K562 (cell line): ENCODE measurements around the gene ERFL. TPM values are rescaled to one million over a fixed set of nuclear protein-coding genes. Genes with fewer than 3 reads are reported as not detected.

Source experiments
- ERF ChIP-seq: fragments of 450-650 bp; formaldehyde crosslinking; IDR thresholded peaks from 2 replicates; pipeline ENCODE4 v1.4.0; 2020; ENCODE audit warnings: mild to moderate bottlenecking, mixed read lengths
- ESRRA ChIP-seq: fragments of 450-650 bp; IDR thresholded peaks from 2 replicates; pipeline ENCODE4 v1.6.1; 2014; ENCODE audit warnings: low read depth, mild to moderate bottlenecking, moderate library complexity, borderline replicate concordance
- ESRRB ChIP-seq: fragments of 250-450 bp; sonication (Bioruptor Pico); IDR thresholded peaks from 2 replicates; pipeline ENCODE4 v1.5.0; 2020; ENCODE audit warnings: mild to moderate bottlenecking, moderate library complexity, borderline replicate concordance
- KHSRP ChIP-seq: fragments of 450-650 bp; IDR thresholded peaks from 2 replicates; pipeline ENCODE4 v1.6.1; 2017
- MAZ ChIP-seq, 2 experiments: fragments of 450-650 bp in 1 of 2; sonication (generic) in 1 of 2; formaldehyde crosslinking; IDR thresholded peaks in 1 of 2; conservative IDR thresholded peaks in 1 of 2; 2 replicates each; pipeline versions ENCODE4 v1.4.0 to v1.5.0; 2020; ENCODE audit warnings: mild to moderate bottlenecking in 1 of 2, missing genetic modification reagents in 1 of 2
- PHB ChIP-seq: fragments of 250-450 bp; sonication (Bioruptor Pico); IDR thresholded peaks from 2 replicates; pipeline ENCODE4 v1.5.0; 2021
- RBM34 ChIP-seq: fragments of 200-400 bp; formaldehyde crosslinking; IDR thresholded peaks from 2 replicates; pipeline ENCODE4 v1.6.1; 2018; ENCODE audit warnings: low read length, borderline replicate concordance; ENCODE audit not compliant: insufficient read depth
- SLC30A9 ChIP-seq: fragments of 250-450 bp; sonication (Bioruptor Pico); IDR thresholded peaks from 2 replicates; pipeline ENCODE4 v1.8.0; 2022; ENCODE audit warnings: mild to moderate bottlenecking, moderate library complexity
- SMARCA5 ChIP-seq: fragments of 450-650 bp; IDR thresholded peaks from 2 replicates; pipeline ENCODE4 v1.6.1; 2016
- STAT5B ChIP-seq: fragments of 250-450 bp; sonication (Bioruptor Pico); IDR thresholded peaks from 2 replicates; pipeline ENCODE4 v1.8.0; 2021; ENCODE audit warnings: mild to moderate bottlenecking, inconsistent platforms
- TBP ChIP-seq: optimal IDR thresholded peaks from 2 replicates; pipeline ENCODE3; 2011; ENCODE audit warnings: low read depth, low read length, improper control_type of control experiment
- TFAM ChIP-seq: fragments of 250-450 bp; sonication (Bioruptor Pico); conservative IDR thresholded peaks from 2 replicates; pipeline ENCODE4 v1.5.0; 2021; ENCODE audit warnings: mild to moderate bottlenecking, moderate library complexity
- TRIM28 ChIP-seq: fragments of 450-650 bp; IDR thresholded peaks from 2 replicates; pipeline ENCODE4 v1.6.1; 2017
- ZKSCAN3 ChIP-seq: fragments of 250-450 bp; sonication (Bioruptor Pico); IDR thresholded peaks from 2 replicates; pipeline ENCODE4 v1.4.0; 2020
- ZNF324 ChIP-seq: fragments of 250-450 bp; sonication (Bioruptor Pico); IDR thresholded peaks from 2 replicates; pipeline ENCODE4 v1.4.0; 2020; ENCODE audit warnings: mild to moderate bottlenecking
- ZNF778 ChIP-seq: fragments of 450-650 bp; formaldehyde crosslinking; IDR thresholded peaks from 2 replicates; pipeline ENCODE4 v1.4.0; 2020; ENCODE audit warnings: mild to moderate bottlenecking, moderate library complexity
- polyA plus RNA-seq, 8 experiments: library from polyadenylated mRNA; depleted of rRNA in 4 of 8; stranded (reverse) in 5 of 8; unstranded in 3 of 8; fragments of >200 nt; fragmentation: Nextera tagmentation in 2 of 8; fragmentation: Illumina TruSeq in 1 of 8; extraction: Ambion mirVana in 2 of 8; extraction: Trizol in 1 of 8; gene quantifications; 2 replicates each; pipeline versions ENCODE4 v1.2.1 to v1.2.3, GENCODE V29; 2011 to 2014; ENCODE audit warnings: inconsistent platforms in 1 of 8, missing spikeins in 1 of 8
- total RNA-seq, 7 experiments: library from RNA; depleted of rRNA in 6 of 7; stranded (reverse); fragments of >200 nt in 6 of 7; fragmentation: Illumina TruSeq in 2 of 7; extraction: Trizol in 2 of 7; gene quantifications; 2 replicates each; pipeline versions ENCODE4 v1.2.1 to v1.2.3, GENCODE V29; 2011 to 2021; ENCODE audit warnings: low replicate concordance in 1 of 7
- TF ChIP-seq, protein P1 (sequence below): fragments of 250-450 bp; sonication (Bioruptor Pico); IDR thresholded peaks from 2 replicates; pipeline ENCODE4 v1.5.0; 2022; ENCODE audit warnings: mild to moderate bottlenecking
- TF ChIP-seq, protein P2 (sequence below): fragments of 250-450 bp; sonication (Bioruptor Pico); IDR thresholded peaks from 2 replicates; pipeline ENCODE4 v1.8.0; 2022; ENCODE audit warnings: moderate library complexity, mild to moderate bottlenecking, inconsistent platforms
- TF ChIP-seq, protein P3 (sequence below): sonication (generic); formaldehyde crosslinking; IDR thresholded peaks from 2 replicates; pipeline ENCODE4 v1.8.1; 2023; ENCODE audit warnings: mild to moderate bottlenecking, missing genetic modification reagents
- TF ChIP-seq, protein P4 (sequence below): fragments of 450-650 bp; IDR thresholded peaks from 2 replicates; pipeline ENCODE4 v1.6.1; 2016; ENCODE audit warnings: antibody characterized with exemption
- TF ChIP-seq, protein P5 (sequence below): fragments of 250-450 bp; sonication (Bioruptor Pico); IDR thresholded peaks from 2 replicates; pipeline ENCODE4 v1.4.0; 2020; ENCODE audit warnings: mild to moderate bottlenecking

Gene ERFL
- total and polyA plus RNA-seq, 9 of the 15 experiments (the other 6 are each of a cell fraction or from before 2014, with no cell fraction given): 0.07 to 0.75 (median 0.32) TPM; not detected in 4

DNA sequence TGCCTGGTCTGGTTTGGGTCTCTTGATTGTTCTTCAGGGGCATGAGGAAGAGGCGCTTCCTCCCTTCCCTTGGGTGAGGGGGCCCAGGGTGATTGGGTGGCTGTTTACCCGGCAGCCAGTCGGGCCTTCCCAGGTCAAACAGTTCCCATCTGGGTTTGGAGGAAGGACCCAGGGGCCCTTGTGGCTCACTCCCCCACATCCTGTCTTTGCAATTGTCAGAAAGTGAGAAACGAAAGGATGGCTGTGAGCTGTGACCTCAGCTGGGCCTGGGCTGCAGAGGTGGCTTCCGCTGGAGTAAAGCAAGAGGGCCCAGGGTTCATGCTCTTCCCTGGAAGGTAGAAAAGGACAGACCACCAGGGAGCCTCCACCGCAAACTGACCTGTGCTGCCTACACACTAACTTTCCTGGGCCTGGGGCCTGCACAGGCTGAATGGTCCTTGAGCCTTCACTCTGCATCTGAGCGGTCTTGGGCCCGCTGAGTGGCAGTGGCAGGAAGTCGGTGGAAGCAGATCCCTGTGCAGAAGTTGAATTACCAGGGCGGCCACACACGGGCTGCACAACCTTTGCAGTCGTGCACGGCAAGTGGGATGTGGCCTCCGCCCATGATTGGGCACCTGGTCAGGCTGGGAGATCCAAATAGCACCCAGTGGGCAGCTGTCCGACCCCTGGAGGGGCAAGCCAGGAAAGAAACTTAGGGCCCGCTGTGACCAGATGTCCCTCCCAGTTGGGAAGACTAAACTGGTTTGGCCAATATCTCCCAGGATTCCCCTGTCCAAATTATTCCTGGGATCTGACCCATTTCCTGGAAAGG, 56.5 kb downstream of the ERFL start (continued):
- TF ChIP-seq, protein P1, sequence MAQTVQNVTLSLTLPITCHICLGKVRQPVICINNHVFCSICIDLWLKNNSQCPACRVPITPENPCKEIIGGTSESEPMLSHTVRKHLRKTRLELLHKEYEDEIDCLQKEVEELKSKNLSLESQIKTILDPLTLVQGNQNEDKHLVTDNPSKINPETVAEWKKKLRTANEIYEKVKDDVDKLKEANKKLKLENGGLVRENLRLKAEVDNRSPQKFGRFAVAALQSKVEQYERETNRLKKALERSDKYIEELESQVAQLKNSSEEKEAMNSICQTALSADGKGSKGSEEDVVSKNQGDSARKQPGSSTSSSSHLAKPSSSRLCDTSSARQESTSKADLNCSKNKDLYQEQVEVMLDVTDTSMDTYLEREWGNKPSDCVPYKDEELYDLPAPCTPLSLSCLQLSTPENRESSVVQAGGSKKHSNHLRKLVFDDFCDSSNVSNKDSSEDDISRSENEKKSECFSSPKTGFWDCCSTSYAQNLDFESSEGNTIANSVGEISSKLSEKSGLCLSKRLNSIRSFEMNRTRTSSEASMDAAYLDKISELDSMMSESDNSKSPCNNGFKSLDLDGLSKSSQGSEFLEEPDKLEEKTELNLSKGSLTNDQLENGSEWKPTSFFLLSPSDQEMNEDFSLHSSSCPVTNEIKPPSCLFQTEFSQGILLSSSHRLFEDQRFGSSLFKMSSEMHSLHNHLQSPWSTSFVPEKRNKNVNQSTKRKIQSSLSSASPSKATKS: no peak
- no peak for TF ChIP-seq ZKSCAN3 (CRISPR knock-in tag)
- TF ChIP-seq ERF: 0 out of 2 replicates have a peak, but pooled peaks have one; percentile 68
- no peak for TF ChIP-seq ESRRA
- TF ChIP-seq ZNF324 (CRISPR knock-in tag): no peak
- no peak for TF ChIP-seq ZNF778 (CRISPR knock-in tag)
- TF ChIP-seq KHSRP: no peak
- TF ChIP-seq, protein P2, sequence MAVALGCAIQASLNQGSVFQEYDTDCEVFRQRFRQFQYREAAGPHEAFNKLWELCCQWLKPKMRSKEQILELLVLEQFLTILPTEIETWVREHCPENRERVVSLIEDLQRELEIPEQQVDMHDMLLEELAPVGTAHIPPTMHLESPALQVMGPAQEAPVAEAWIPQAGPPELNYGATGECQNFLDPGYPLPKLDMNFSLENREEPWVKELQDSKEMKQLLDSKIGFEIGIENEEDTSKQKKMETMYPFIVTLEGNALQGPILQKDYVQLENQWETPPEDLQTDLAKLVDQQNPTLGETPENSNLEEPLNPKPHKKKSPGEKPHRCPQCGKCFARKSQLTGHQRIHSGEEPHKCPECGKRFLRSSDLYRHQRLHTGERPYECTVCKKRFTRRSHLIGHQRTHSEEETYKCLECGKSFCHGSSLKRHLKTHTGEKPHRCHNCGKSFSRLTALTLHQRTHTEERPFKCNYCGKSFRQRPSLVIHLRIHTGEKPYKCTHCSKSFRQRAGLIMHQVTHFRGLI (CRISPR knock-in tag): no peak
- no peak for TF ChIP-seq ESRRB (CRISPR knock-in tag)
- TF ChIP-seq, protein P3, sequence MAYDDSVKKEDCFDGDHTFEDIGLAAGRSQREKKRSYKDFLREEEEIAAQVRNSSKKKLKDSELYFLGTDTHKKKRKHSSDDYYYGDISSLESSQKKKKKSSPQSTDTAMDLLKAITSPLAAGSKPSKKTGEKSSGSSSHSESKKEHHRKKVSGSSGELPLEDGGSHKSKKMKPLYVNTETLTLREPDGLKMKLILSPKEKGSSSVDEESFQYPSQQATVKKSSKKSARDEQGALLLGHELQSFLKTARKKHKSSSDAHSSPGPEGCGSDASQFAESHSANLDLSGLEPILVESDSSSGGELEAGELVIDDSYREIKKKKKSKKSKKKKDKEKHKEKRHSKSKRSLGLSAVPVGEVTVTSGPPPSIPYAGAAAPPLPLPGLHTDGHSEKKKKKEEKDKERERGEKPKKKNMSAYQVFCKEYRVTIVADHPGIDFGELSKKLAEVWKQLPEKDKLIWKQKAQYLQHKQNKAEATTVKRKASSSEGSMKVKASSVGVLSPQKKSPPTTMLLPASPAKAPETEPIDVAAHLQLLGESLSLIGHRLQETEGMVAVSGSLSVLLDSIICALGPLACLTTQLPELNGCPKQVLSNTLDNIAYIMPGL (CRISPR knock-in tag): no peak
- TF ChIP-seq TBP: no peak
- TF ChIP-seq RBM34: no peak
- no peak for TF ChIP-seq SMARCA5
- TF ChIP-seq PHB (CRISPR knock-in tag): no peak
- no peak for TF ChIP-seq TFAM (CRISPR knock-in tag)
- no peak for TF ChIP-seq MAZ (CRISPR knock-in tag; conservative IDR thresholded peaks at IDR 0.05 in 1 of 2, IDR thresholded peaks at IDR 0.05 in 1 of 2)
- TF ChIP-seq, protein P4, sequence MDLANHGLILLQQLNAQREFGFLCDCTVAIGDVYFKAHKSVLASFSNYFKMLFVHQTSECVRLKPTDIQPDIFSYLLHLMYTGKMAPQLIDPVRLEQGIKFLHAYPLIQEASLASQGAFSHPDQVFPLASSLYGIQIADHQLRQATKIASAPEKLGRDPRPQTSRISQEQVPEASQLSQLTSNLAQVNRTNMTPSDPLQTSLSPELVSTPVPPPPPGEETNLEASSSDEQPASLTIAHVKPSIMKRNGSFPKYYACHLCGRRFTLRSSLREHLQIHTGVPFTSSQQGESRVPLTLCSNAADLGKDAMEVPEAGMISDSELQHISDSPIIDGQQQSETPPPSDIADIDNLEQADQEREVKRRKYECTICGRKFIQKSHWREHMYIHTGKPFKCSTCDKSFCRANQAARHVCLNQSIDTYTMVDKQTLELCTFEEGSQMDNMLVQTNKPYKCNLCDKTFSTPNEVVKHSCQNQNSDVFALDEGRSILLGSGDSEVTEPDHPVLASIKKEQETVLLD: no peak
- no peak for TF ChIP-seq STAT5B
- TF ChIP-seq TRIM28: no peak
- TF ChIP-seq, protein P5, sequence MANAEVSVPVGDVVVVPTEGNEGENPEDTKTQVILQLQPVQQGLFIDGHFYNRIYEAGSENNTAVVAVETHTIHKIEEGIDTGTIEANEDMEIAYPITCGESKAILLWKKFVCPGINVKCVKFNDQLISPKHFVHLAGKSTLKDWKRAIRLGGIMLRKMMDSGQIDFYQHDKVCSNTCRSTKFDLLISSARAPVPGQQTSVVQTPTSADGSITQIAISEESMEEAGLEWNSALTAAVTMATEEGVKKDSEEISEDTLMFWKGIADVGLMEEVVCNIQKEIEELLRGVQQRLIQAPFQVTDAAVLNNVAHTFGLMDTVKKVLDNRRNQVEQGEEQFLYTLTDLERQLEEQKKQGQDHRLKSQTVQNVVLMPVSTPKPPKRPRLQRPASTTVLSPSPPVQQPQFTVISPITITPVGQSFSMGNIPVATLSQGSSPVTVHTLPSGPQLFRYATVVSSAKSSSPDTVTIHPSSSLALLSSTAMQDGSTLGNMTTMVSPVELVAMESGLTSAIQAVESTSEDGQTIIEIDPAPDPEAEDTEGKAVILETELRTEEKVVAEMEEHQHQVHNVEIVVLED (CRISPR knock-in tag): no peak
- TF ChIP-seq SLC30A9: no peak
